ENCODE results near the gene DYNC2I2. TPM values are rescaled to one million over a fixed set of nuclear protein-coding genes. Genes with fewer than 3 reads are reported as not detected.

The DYNC2I2 gene
- total and polyA plus RNA-seq, 4 donors, result 32.5 to 84.8 (median 66.0) TPM

- ATAC-seq (ENCODE audit: insufficient read depth, low FRiP score) (no peak), DNase-seq (no peak)
- Histone ChIP-seq H3K27me3 (ENCODE audit: control insufficient read depth in 3 of 3, insufficient read depth in 3 of 3, low read length in 2 of 3) (no peaks in the 10 kb centered on the region), H3K9me3 (ENCODE audit: control insufficient read depth in 4 of 4, insufficient read depth in 3 of 4, low read length in 3 of 4) (no peaks in the 10 kb centered on the region), H3K36me3 (ENCODE audit: control insufficient read depth in 4 of 4, insufficient read depth in 4 of 4, low read length in 4 of 4) (peaks cover 0 to 51% (median 22%) of the 10 kb centered on the region in 4 donors), H3K4me1 (ENCODE audit: control insufficient read depth in 5 of 5, insufficient read depth in 5 of 5, low read length in 5 of 5) (peaks cover 0 to 8% (median 6%) of the 10 kb centered on the region in 5 donors), H3K4me3 (no peak overlapping the region), H3K9ac (ENCODE audit: insufficient read depth in 1 of 2, low read length in 2 of 2) (no peak overlapping the region), H3K27ac (ENCODE audit: low read depth in 1 of 2, low read length in 1 of 2) (peak overlapping the region; percentile 66 to 74)
- no peak for TF ChIP-seq CTCF (IDR thresholded peaks at IDR 0.05; ENCODE audit: control extremely low read depth, extremely low read depth)
- WGBS, 2 donors, result 79 to 90% methylated on average over 10 of the region's 10 CpGs
Measured at GRCh38 chr9:128634111-128634510, 22.5 kb downstream of the DYNC2I2 start.

GRCh38 chr9:128633601-128634000 lies 23.0 kb downstream of the DYNC2I2 start:
- H3K27me3 ChIP-seq (ENCODE audit: control insufficient read depth in 3 of 3, insufficient read depth in 3 of 3, low read length in 2 of 3), result no peaks in the 10 kb centered on the region
- ATAC-seq (ENCODE audit: insufficient read depth, low FRiP score) (no peak), DNase-seq (no peak)
- H3K4me3 ChIP-seq, result no peak overlapping the region
- peaks cover 0 to 56% (median 26%) of the 10 kb centered on the region in 4 donors for H3K36me3 ChIP-seq (ENCODE audit: control insufficient read depth in 4 of 4, insufficient read depth in 4 of 4, low read length in 4 of 4)
- H3K4me1 ChIP-seq (ENCODE audit: control insufficient read depth in 5 of 5, insufficient read depth in 5 of 5, low read length in 5 of 5), result peaks cover 0 to 8% (median 6%) of the 10 kb centered on the region in 5 donors
- no peak for TF ChIP-seq CTCF (IDR thresholded peaks at IDR 0.05; ENCODE audit: control extremely low read depth, extremely low read depth)
- H3K27ac ChIP-seq (ENCODE audit: low read depth in 1 of 2, low read length in 1 of 2), result no peak overlapping the region
- no peak overlapping the region for H3K9ac ChIP-seq (ENCODE audit: insufficient read depth in 1 of 2, low read length in 2 of 2)
- H3K9me3 ChIP-seq (ENCODE audit: control insufficient read depth in 4 of 4, insufficient read depth in 3 of 4, low read length in 3 of 4), result peaks cover 0 to 3% (median 0%) of the 10 kb centered on the region in 4 donors
- WGBS, 2 donors, result 83 to 91% methylated on average over 11 of the region's 11 CpGs

- Histone ChIP-seq H3K9ac (ENCODE audit: insufficient read depth in 1 of 2, low read length in 2 of 2) (no peak overlapping the region), H3K36me3 (ENCODE audit: control insufficient read depth in 4 of 4, insufficient read depth in 4 of 4, low read length in 4 of 4) (peaks cover 0 to 61% (median 30%) of the 10 kb centered on the region in 4 donors), H3K9me3 (ENCODE audit: control insufficient read depth in 4 of 4, insufficient read depth in 3 of 4, low read length in 3 of 4) (peaks cover 0 to 3% (median 0%) of the 10 kb centered on the region in 4 donors), H3K27me3 (ENCODE audit: control insufficient read depth in 3 of 3, insufficient read depth in 3 of 3, low read length in 2 of 3) (no peaks in the 10 kb centered on the region), H3K4me3 (no peak overlapping the region), H3K4me1 (ENCODE audit: control insufficient read depth in 5 of 5, insufficient read depth in 5 of 5, low read length in 5 of 5) (peaks cover 0 to 8% (median 6%) of the 10 kb centered on the region in 5 donors), H3K27ac (ENCODE audit: low read depth in 1 of 2, low read length in 1 of 2) (no peak overlapping the region)
- DNase-seq (no peak), ATAC-seq (ENCODE audit: insufficient read depth, low FRiP score) (no peak)
- TF ChIP-seq CTCF (IDR thresholded peaks at IDR 0.05; ENCODE audit: control extremely low read depth, extremely low read depth), result no peak
- WGBS, 2 donors, result 95 to 96% methylated on average over 21 of the region's 21 CpGs
Measured at GRCh38 chr9:128633057-128633456, 23.6 kb downstream of the DYNC2I2 start.

GRCh38 chr9:128632486-128632885 lies 24.2 kb downstream of the DYNC2I2 start:
- peaks cover 0 to 3% (median 0%) of the 10 kb centered on the region in 4 donors for H3K9me3 ChIP-seq (ENCODE audit: control insufficient read depth in 4 of 4, insufficient read depth in 3 of 4, low read length in 3 of 4)
- peaks cover 0 to 8% (median 6%) of the 10 kb centered on the region in 5 donors for H3K4me1 ChIP-seq (ENCODE audit: control insufficient read depth in 5 of 5, insufficient read depth in 5 of 5, low read length in 5 of 5)
- ATAC-seq (ENCODE audit: insufficient read depth, low FRiP score) (no peak), DNase-seq (no peak)
- no peaks in the 10 kb centered on the region for H3K27me3 ChIP-seq (ENCODE audit: control insufficient read depth in 3 of 3, insufficient read depth in 3 of 3, low read length in 2 of 3)
- no peak overlapping the region for H3K4me3 ChIP-seq
- peaks cover 0 to 67% (median 35%) of the 10 kb centered on the region in 4 donors for H3K36me3 ChIP-seq (ENCODE audit: control insufficient read depth in 4 of 4, insufficient read depth in 4 of 4, low read length in 4 of 4)
- no peak overlapping the region for H3K27ac ChIP-seq (ENCODE audit: low read depth in 1 of 2, low read length in 1 of 2)
- TF ChIP-seq CTCF (IDR thresholded peaks at IDR 0.05; ENCODE audit: control extremely low read depth, extremely low read depth), result no peak
- no peak overlapping the region for H3K9ac ChIP-seq (ENCODE audit: insufficient read depth in 1 of 2, low read length in 2 of 2)
- 95% methylated on average over 14 of the region's 14 CpGs for WGBS, 2 donors

All from lung (tissue), 12 donors.